Caco-2 (cell line): ENCODE measurements around the gene ATG4D. TPM values are rescaled to one million over a fixed set of nuclear protein-coding genes. Genes with fewer than 3 reads are reported as not detected.

Experiments used
- Bru-seq: library from RNA; stranded (reverse); fragments of 400-500 nt; gene quantifications from one replicate; lab custom pipeline; 2021; lab: Mats Ljungman, UMichigan
- BruChase-seq, 2 experiments: library from RNA; stranded (reverse); fragments of 400-500 nt; gene quantifications; one replicate each; lab custom pipeline; 2021; lab: Mats Ljungman, UMichigan
- BruUV-seq: library from RNA; stranded (reverse); fragments of 400-500 nt; replicated peaks from 2 replicates; lab custom pipeline; 2021; lab: Mats Ljungman, UMichigan
- CTCF ChIA-PET: fragments of 300-600 bp; sonication (Branson Sonifier 250); formaldehyde crosslinking; loops from one replicate; lab custom pipeline; 2022; ENCODE audit warnings: antibody characterized with exemption; lab: Charles Lee
- POLR2A ChIA-PET: fragments of 300-600 bp; sonication (Branson Sonifier 250); formaldehyde crosslinking; loops from one replicate; lab custom pipeline; 2022; ENCODE audit warnings: antibody characterized with exemption; lab: Charles Lee
- DNase-seq, 2 experiments: peaks; one replicate each; pipeline versions ENCODE4 v3.0.0 to v3.0.0-alpha.2; 2020 to 2022
- H3K27me3 ChIP-seq: replicated peaks from 2 replicates; pipeline ENCODE4 v1.6.0; 2011; ENCODE audit warnings: low read length; ENCODE audit not compliant: control insufficient read depth, insufficient read depth
- H3K36me3 ChIP-seq: 2 replicates; pipeline ENCODE4 v1.5.1; 2011; ENCODE audit warnings: low read length; ENCODE audit not compliant: control insufficient read depth, insufficient read depth
- H3K4me1 ChIP-seq: fragments of 250-450 bp; sonication (Bioruptor Pico); 2 replicates; pipeline ENCODE4 v1.5.1; 2020; ENCODE audit warnings: mild to moderate bottlenecking
- H3K4me3 ChIP-seq: 2 replicates; pipeline ENCODE4 v1.5.1; 2011; ENCODE audit warnings: low read depth, mild to moderate bottlenecking, control low read depth, low read length
- H3K9me3 ChIP-seq: fragments of 250-450 bp; sonication (Bioruptor Pico); 2 replicates; pipeline ENCODE4 v1.5.1; 2020; ENCODE audit warnings: mild to moderate bottlenecking, moderate library complexity
- H3K27ac Mint-ChIP-seq: one replicate; pipeline ENCODE4 v1.8.0; 2022; ENCODE audit warnings: mixed read lengths; ENCODE audit not compliant: unreplicated experiment
- H3K27me3 Mint-ChIP-seq: one replicate; pipeline ENCODE4 v1.8.0; 2022; ENCODE audit warnings: mixed read lengths; ENCODE audit not compliant: insufficient read depth, unreplicated experiment
- H3K36me3 Mint-ChIP-seq: one replicate; pipeline ENCODE4 v1.8.0; 2022; ENCODE audit warnings: mild to moderate bottlenecking, mixed read lengths; ENCODE audit not compliant: insufficient read depth, unreplicated experiment
- H3K4me1 Mint-ChIP-seq: one replicate; pipeline ENCODE4 v1.8.0; 2022; ENCODE audit warnings: low read depth, mixed read lengths; ENCODE audit not compliant: unreplicated experiment
- H3K4me3 Mint-ChIP-seq: one replicate; pipeline ENCODE4 v1.8.0; 2022; ENCODE audit warnings: mild to moderate bottlenecking, moderate library complexity, mixed read lengths; ENCODE audit not compliant: unreplicated experiment
- H3K9me3 Mint-ChIP-seq: one replicate; pipeline ENCODE4 v1.8.0; 2022; ENCODE audit warnings: mixed read lengths; ENCODE audit not compliant: unreplicated experiment
- intact Hi-C: fragments of 100-400 bp; cut with micrococcal nuclease; formaldehyde crosslinking; loops from one replicate; pipeline ENCODE4 v1.10.0; 2022; ENCODE audit not compliant: unreplicated experiment
- long read RNA-seq: library from polyadenylated mRNA; stranded (forward); transcript quantifications from one replicate; pipeline ENCODE4 v2.0.0, GENCODE V29; 2022
- total RNA-seq: library from RNA; stranded (reverse); gene quantifications from 2 replicates; pipeline ENCODE4 v1.2.3, GENCODE V29; 2022
- TF ChIP-seq, protein P1 (sequence below), 2 experiments: fragments of 200-600 bp in 1 of 2; IDR thresholded peaks; 1 replicate in 1 of 2; 2 replicates in 1 of 2; pipeline versions ENCODE4 v1.5.1 to v1.8.0; 2011 to 2022; ENCODE audit warnings: antibody characterized with exemption in 1 of 2, control low read depth in 1 of 2, inconsistent platforms in 1 of 2, low read depth in 1 of 2, low read length in 1 of 2, mild to moderate bottlenecking in 1 of 2, moderate library complexity in 1 of 2; ENCODE audit not compliant: insufficient read depth in 1 of 2, severe bottlenecking in 1 of 2, unreplicated experiment in 1 of 2

ATG4D gene
- 34.3 and 34.6 TPM in 2 replicates for total RNA-seq
- Bru-seq, nascent RNA: percentile 61 among the genes with signal in this experiment
- percentile 61 among the genes with signal in this experiment for BruChase-seq, experiment 1, labeled RNA remaining after a 2-hour chase
- percentile 71 among the genes with signal in this experiment for BruChase-seq, experiment 2, labeled RNA remaining after a 6-hour chase
- long read RNA-seq, transcript ATG4D-201 (10 exons, 1,949 nt): major isoform, 29 of 67 reads
- long read RNA-seq, transcript ATG4D-209 (10 exons, 1,555 nt): minor isoform, 5 of 67 reads
- long read RNA-seq, partial matches to known transcripts: 5 of 67 reads
- long read RNA-seq, other reads (novel, unspliced or antisense): 24 of 67 reads

DNA sequence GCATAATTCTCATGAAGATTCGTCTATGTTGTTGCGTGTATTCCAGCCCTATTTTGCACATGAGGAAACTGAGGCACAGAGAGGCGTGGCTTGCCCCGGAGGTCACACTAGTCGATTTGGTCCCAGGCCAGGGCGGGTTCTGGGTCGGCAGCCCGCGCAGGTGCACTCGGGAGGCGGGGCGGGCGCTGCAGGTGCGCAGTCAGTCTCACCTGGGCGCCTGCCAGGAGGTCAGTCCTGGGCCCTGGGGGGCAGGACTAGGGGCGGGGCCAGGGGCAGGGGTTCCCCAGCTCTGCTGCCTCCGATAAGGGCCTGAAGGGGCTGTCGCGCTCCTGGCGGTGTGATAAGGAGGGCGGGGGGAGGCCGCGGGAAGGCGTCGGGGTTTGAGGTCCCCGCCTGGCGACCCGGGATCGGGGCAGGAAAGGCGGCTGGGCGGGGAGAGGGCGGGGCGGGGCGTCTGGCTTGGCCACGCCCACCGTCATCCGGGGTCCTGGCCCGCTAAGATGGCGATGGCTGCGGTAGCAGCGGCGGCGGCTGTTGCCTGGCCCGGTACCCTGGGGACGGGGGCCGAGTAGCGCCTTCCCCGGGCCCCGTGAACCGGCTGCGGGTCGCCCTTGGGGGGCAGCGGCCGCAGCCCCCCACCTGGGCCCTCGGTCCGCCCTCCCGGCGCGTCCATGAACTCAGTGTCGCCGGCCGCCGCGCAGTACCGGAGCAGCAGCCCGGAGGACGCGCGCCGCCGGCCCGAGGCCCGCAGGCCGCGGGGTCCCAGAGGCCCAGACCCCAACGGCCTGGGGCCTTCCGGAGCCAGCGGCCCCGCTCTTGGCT lies at the start of gene ATG4D:
Gene ATG4D, plus strand, starts transcription at position 485 of the 822 bp plus-strand sequence. Its CDS starts 187 bp downstream, at position 672.
- peaks cover 13% of the 10 kb centered on the region for H3K36me3 Mint-ChIP-seq
- Histone ChIP-seq H3K4me1 (peaks cover 3% of the 10 kb centered on the region; the same call in 1 of the 2 replicates), H3K4me3 (peak within 1 kb of the TSS; percentile 78), H3K27me3 (no peaks in the 10 kb centered on the region), H3K36me3 (no peaks in the 10 kb centered on the region), H3K9me3 (no peaks in the 10 kb centered on the region)
- TF ChIP-seq, protein P1, sequence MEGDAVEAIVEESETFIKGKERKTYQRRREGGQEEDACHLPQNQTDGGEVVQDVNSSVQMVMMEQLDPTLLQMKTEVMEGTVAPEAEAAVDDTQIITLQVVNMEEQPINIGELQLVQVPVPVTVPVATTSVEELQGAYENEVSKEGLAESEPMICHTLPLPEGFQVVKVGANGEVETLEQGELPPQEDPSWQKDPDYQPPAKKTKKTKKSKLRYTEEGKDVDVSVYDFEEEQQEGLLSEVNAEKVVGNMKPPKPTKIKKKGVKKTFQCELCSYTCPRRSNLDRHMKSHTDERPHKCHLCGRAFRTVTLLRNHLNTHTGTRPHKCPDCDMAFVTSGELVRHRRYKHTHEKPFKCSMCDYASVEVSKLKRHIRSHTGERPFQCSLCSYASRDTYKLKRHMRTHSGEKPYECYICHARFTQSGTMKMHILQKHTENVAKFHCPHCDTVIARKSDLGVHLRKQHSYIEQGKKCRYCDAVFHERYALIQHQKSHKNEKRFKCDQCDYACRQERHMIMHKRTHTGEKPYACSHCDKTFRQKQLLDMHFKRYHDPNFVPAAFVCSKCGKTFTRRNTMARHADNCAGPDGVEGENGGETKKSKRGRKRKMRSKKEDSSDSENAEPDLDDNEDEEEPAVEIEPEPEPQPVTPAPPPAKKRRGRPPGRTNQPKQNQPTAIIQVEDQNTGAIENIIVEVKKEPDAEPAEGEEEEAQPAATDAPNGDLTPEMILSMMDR (IDR thresholded peaks at IDR 0.05; ENCODE audit: insufficient read depth in 1 of 2, low read depth in 1 of 2, low read length in 1 of 2, severe bottlenecking in 1 of 2, unreplicated experiment in 1 of 2): no peak
- POLR2A ChIA-PET: interaction anchor here (0.6 kb wide), 1 partner anchor 86 kb away, joined by 4 read pairs; no protein-coding TSS in a partner anchor
- no peaks in the 10 kb centered on the region for H3K27me3 Mint-ChIP-seq
- no TSS peak for BruUV-seq
- no peaks in the 10 kb centered on the region for H3K9me3 Mint-ChIP-seq
- CTCF ChIA-PET: interaction anchor here (0.6 to 1.0 kb wide), 4 partner anchors 9 to 349 kb away, joined by 3 to 7 read pairs (median 4); partner anchors contain the start of gene DNMT1
- intact Hi-C loops: loop anchor here (1.0 to 5.0 kb wide), 2 partner anchors 23 to 41 kb away; partner anchors contain the start of genes KEAP1 and KRI1
- peak; percentile 95 to 97 for DNase-seq
- H3K27ac Mint-ChIP-seq: peak within 1 kb of the TSS; percentile 67
- peak within 1 kb of the TSS; percentile 78 for H3K4me3 Mint-ChIP-seq
- no peaks in the 10 kb centered on the region for H3K4me1 Mint-ChIP-seq

DNA sequence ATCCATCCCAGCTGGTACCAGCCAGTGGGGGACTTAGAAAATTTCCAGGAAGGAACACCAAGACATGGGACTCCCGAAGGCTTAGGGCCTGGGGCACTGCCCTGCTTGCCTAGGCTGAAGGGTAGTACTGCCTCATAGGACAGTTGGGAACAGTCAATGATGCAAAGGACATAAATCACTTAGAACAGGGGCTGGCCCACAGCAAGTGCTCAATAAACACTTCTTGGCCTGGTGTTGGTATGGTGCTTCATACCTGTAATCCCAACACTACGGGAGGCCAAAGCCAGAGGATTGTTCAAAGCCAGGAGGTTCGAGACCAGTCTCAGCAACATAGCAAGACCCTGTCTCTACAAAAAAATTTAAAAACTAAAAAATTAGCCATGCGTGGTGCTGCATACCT lies 46.3 kb upstream of the ATG4D start:
- POLR2A ChIA-PET: no interaction called here
- no peaks in the 10 kb centered on the region for H3K9me3 ChIP-seq
- TF ChIP-seq, protein P1 (IDR thresholded peaks at IDR 0.05; ENCODE audit: insufficient read depth in 1 of 2, low read depth in 1 of 2, low read length in 1 of 2, severe bottlenecking in 1 of 2, unreplicated experiment in 1 of 2): no peak
- peaks cover 7% of the 10 kb centered on the region for H3K4me1 ChIP-seq
- no peaks in the 10 kb centered on the region for H3K9me3 Mint-ChIP-seq
- peaks cover 7% of the 10 kb centered on the region for H3K4me1 Mint-ChIP-seq
- peaks cover 66% of the 10 kb centered on the region for H3K36me3 Mint-ChIP-seq
- DNase-seq: no peak
- H3K27ac Mint-ChIP-seq: no peak overlapping the region
- no peak overlapping the region for H3K4me3 ChIP-seq
- H3K27me3 Mint-ChIP-seq: no peaks in the 10 kb centered on the region
- H3K36me3 ChIP-seq: peaks cover 4% of the 10 kb centered on the region
- BruUV-seq: no TSS peak
- no peak overlapping the region for H3K4me3 Mint-ChIP-seq
- no peaks in the 10 kb centered on the region for H3K27me3 ChIP-seq
- CTCF ChIA-PET: no interaction called here
- intact Hi-C loops: no loop called here
